SK-MEL-5 (cell line): ENCODE results near the gene ARHGAP42. TPM values are rescaled to one million over a fixed set of nuclear protein-coding genes. Genes with fewer than 3 reads are reported as not detected.

ENCODE experiments used
- DNase-seq: peaks from one replicate; pipeline ENCODE4 v3.0.0-alpha.2; 2016; ENCODE audit warnings: low read depth, low spot score
- in situ Hi-C: cut with HindIII; loops from 2 replicates; pipeline ENCODE4 v1.10.0; 2016; ENCODE audit warnings: low sequenced_read_pairs, high pct_unique_total_duplicates, low pct_unique_long_range_greater_than_20kb
- total RNA-seq: library from RNA; depleted of rRNA; stranded (reverse); fragments of >200 nt; shearing (Covaris generic); gene quantifications from 2 replicates; pipeline ENCODE4 v1.2.3, GENCODE V29; 2014

ARHGAP42 gene
- total RNA-seq, 1 experiment from 2014 or later = 18.3 TPM

- in situ Hi-C loops = no loop called here
These were observed 249.7 kb downstream of the ARHGAP42 start for GRCh38 chr11:100936781-100937180.

GRCh38 chr11:100939571-100939970, 252.5 kb downstream of the ARHGAP42 start:
- no peak for DNase-seq
- in situ Hi-C loops = no loop called here

More at GRCh38 chr11:100936781-100937180, 249.7 kb downstream of the ARHGAP42 start:
- no peak for DNase-seq

GRCh38 chr11:100940111-100940510, 253.0 kb downstream of the ARHGAP42 start:
- no peak for DNase-seq
- in situ Hi-C loops = no loop called here

- in situ Hi-C loops = no loop called here
These were observed 253.9 kb downstream of the ARHGAP42 start for GRCh38 chr11:100941033-100941432.

GRCh38 chr11:100942016-100942415, 254.9 kb downstream of the ARHGAP42 start:
- no peak for DNase-seq
- in situ Hi-C loops = no loop called here

More at GRCh38 chr11:100941033-100941432, 253.9 kb downstream of the ARHGAP42 start:
- peak; percentile 28 for DNase-seq

- DNase-seq = no peak
- in situ Hi-C loops = no loop called here
These were observed 261.8 kb downstream of the ARHGAP42 start for GRCh38 chr11:100948936-100949335.

- DNase-seq = no peak
- in situ Hi-C loops = no loop called here
These were observed 262.4 kb downstream of the ARHGAP42 start for GRCh38 chr11:100949443-100949842.

- in situ Hi-C loops = no loop called here
- DNase-seq = no peak
These were observed 268.2 kb downstream of the ARHGAP42 start for GRCh38 chr11:100955318-100955717.

- in situ Hi-C loops = no loop called here
- DNase-seq = no peak
These were observed 269.3 kb downstream of the ARHGAP42 start for GRCh38 chr11:100956351-100956750.

- no peak for DNase-seq
- in situ Hi-C loops = no loop called here
These were observed 270.4 kb downstream of the ARHGAP42 start for GRCh38 chr11:100957499-100957898.

- DNase-seq = no peak
- in situ Hi-C loops = no loop called here
These were observed 274.5 kb downstream of the ARHGAP42 start for GRCh38 chr11:100961633-100962032.

- no peak for DNase-seq
- in situ Hi-C loops = no loop called here
These were observed 276.3 kb downstream of the ARHGAP42 start for GRCh38 chr11:100963375-100963774.

- in situ Hi-C loops = no loop called here
- no peak for DNase-seq
These were observed 277.3 kb downstream of the ARHGAP42 start for GRCh38 chr11:100964435-100964834.

- in situ Hi-C loops = no loop called here
- no peak for DNase-seq
These were observed 278.3 kb downstream of the ARHGAP42 start for GRCh38 chr11:100965346-100965745.

GRCh38 chr11:100966366-100966765, 279.3 kb downstream of the ARHGAP42 start:
- DNase-seq = no peak
- in situ Hi-C loops = no loop called here

GRCh38 chr11:100969008-100969407, 281.9 kb downstream of the ARHGAP42 start:
- DNase-seq = no peak
- in situ Hi-C loops = no loop called here

GRCh38 chr11:100970283-100971164, 283.4 kb downstream of the ARHGAP42 start:
- in situ Hi-C loops = no loop called here
- DNase-seq = peak; percentile 44

- in situ Hi-C loops = no loop called here
- DNase-seq = no peak
These were observed 285.0 kb downstream of the ARHGAP42 start for GRCh38 chr11:100972046-100972445.

GRCh38 chr11:100978442-100978841, 291.4 kb downstream of the ARHGAP42 start:
- DNase-seq = no peak
- in situ Hi-C loops = no loop called here
